ENCODE measurements around the gene RASA2. TPM values are rescaled to one million over a fixed set of nuclear protein-coding genes. Genes with fewer than 3 reads are reported as not detected.

The RASA2 gene, protein sequence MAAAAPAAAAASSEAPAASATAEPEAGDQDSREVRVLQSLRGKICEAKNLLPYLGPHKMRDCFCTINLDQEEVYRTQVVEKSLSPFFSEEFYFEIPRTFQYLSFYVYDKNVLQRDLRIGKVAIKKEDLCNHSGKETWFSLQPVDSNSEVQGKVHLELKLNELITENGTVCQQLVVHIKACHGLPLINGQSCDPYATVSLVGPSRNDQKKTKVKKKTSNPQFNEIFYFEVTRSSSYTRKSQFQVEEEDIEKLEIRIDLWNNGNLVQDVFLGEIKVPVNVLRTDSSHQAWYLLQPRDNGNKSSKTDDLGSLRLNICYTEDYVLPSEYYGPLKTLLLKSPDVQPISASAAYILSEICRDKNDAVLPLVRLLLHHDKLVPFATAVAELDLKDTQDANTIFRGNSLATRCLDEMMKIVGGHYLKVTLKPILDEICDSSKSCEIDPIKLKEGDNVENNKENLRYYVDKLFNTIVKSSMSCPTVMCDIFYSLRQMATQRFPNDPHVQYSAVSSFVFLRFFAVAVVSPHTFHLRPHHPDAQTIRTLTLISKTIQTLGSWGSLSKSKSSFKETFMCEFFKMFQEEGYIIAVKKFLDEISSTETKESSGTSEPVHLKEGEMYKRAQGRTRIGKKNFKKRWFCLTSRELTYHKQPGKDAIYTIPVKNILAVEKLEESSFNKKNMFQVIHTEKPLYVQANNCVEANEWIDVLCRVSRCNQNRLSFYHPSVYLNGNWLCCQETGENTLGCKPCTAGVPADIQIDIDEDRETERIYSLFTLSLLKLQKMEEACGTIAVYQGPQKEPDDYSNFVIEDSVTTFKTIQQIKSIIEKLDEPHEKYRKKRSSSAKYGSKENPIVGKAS
- total RNA-seq (2022), result 17.2 and 26.7 TPM in 2 replicates
- Bru-seq, nascent RNA, result percentile 91 among the genes with signal in this experiment
- BruChase-seq, experiment 1, labeled RNA remaining after a 2-hour chase, result percentile 92 among the genes with signal in this experiment
- BruChase-seq, experiment 2, labeled RNA remaining after a 6-hour chase, result percentile 79 among the genes with signal in this experiment
- long read RNA-seq, full-length matches to known transcripts, result 1 of 19 reads
- long read RNA-seq, partial matches to known transcripts, result 12 of 19 reads
- long read RNA-seq, other reads (novel, unspliced or antisense), result 6 of 19 reads

DNA sequence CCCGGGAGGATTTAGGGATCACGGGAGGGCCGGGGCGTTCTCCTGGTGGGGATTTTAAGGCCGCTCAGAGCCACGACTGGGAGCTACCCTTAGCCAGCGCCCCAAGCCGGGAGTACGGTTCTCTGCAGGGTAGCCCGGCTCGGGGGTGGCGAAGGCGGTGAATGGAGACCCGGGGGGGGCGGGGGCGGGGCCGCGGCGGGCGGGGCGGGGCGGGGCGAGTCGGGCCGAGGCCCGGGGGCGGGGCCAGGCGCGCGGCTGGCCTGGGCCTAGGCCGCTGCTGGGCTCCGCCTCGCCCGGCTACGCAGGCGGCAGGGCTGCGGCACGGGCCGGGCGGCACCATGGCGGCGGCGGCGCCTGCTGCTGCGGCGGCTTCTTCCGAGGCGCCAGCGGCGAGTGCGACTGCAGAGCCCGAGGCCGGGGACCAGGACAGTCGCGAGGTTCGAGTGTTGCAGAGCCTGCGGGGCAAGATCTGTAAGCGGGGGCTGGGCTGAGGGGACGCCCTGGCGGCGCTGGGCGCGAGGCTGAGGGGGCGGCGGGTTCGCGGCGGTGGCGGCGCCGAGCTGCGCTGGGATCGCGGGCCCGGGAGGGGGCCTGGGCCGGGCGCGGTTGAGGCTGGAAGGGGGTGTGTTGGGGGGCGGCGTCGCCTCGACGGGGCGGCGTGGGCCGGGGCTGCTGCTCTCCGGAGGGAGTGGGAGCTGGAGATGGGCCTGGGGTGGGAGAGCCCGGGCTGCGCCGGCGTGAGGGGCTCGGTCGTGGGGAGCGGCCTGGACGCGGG, at the start of gene RASA2:
Gene RASA2 (plus strand): TSS at position 282 of the 775 bp plus-strand sequence. CDS start 57 bp downstream, at position 339.
- BruUV-seq (replicated peaks), result no TSS peak
- Mint-ChIP-seq H3K9me3 (ENCODE audit: unreplicated experiment) (no peaks in the 10 kb centered on the region), H3K4me3 (ENCODE audit: unreplicated experiment) (peak within 1 kb of the TSS; percentile 90), H3K27ac (ENCODE audit: unreplicated experiment) (peak within 1 kb of the TSS; percentile 90), H3K27me3 (ENCODE audit: insufficient read depth, unreplicated experiment) (no peaks in the 10 kb centered on the region), H3K36me3 (ENCODE audit: insufficient read depth, unreplicated experiment) (peaks cover 58% of the 10 kb centered on the region), H3K4me1 (ENCODE audit: low read depth, unreplicated experiment) (peaks cover 63% of the 10 kb centered on the region)
- TF ChIP-seq, protein P1, sequence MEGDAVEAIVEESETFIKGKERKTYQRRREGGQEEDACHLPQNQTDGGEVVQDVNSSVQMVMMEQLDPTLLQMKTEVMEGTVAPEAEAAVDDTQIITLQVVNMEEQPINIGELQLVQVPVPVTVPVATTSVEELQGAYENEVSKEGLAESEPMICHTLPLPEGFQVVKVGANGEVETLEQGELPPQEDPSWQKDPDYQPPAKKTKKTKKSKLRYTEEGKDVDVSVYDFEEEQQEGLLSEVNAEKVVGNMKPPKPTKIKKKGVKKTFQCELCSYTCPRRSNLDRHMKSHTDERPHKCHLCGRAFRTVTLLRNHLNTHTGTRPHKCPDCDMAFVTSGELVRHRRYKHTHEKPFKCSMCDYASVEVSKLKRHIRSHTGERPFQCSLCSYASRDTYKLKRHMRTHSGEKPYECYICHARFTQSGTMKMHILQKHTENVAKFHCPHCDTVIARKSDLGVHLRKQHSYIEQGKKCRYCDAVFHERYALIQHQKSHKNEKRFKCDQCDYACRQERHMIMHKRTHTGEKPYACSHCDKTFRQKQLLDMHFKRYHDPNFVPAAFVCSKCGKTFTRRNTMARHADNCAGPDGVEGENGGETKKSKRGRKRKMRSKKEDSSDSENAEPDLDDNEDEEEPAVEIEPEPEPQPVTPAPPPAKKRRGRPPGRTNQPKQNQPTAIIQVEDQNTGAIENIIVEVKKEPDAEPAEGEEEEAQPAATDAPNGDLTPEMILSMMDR (IDR thresholded peaks at IDR 0.05; ENCODE audit: insufficient read depth in 1 of 2, low read depth in 1 of 2, low read length in 1 of 2, severe bottlenecking in 1 of 2, unreplicated experiment in 1 of 2), result no peak
- H3K9me3 ChIP-seq, result no peaks in the 10 kb centered on the region
- intact Hi-C loops (cut with micrococcal nuclease; ENCODE audit: unreplicated experiment), result loop anchor here (1.0 to 5.0 kb wide), 3 partner anchors 27 to 74 kb away; no protein-coding TSS in a partner anchor
- ChIA-PET POLR2A (interaction anchor here (0.6 to 1.2 kb wide), 7 partner anchors 11 to 126 kb away, joined by 3 to 6 read pairs (median 3); no protein-coding TSS in a partner anchor), CTCF (interaction anchor here (0.7 to 1.4 kb wide), 4 partner anchors 28 to 255 kb away, joined by 3 to 6 read pairs (median 4); partner anchors contain the start of gene PXYLP1)
- peak; percentile 45 to 81 for DNase-seq
- peaks cover 42% of the 10 kb centered on the region for H3K4me1 ChIP-seq
- no peaks in the 10 kb centered on the region for H3K36me3 ChIP-seq (ENCODE audit: control insufficient read depth, insufficient read depth, low read length)
- no peaks in the 10 kb centered on the region for H3K27me3 ChIP-seq (replicated peaks; ENCODE audit: control insufficient read depth, insufficient read depth, low read length)
- H3K4me3 ChIP-seq (ENCODE audit: low read depth, low read length), result peak within 1 kb of the TSS; percentile 82

DNA sequence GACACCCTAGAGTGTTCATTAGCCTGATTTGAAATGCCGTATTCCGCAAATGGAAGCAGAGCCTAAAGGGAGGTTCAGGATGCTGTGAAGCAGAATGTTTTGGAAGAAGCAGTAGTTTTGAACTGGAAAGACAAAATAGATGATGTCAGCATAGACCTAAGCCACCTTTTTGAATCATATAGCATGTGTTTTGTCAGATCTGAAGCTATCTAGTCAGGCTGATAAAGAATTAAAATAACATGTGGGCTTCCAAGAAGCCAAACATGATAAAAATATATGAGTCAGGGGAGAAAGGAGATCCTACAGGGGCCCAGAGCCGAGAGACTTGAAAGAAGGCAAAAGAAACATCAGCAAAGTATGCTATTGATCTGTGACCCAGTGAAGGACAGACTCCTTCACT, 47.2 kb upstream of the RASA2 start:
- Mint-ChIP-seq H3K27ac (ENCODE audit: unreplicated experiment) (no peak overlapping the region), H3K36me3 (ENCODE audit: insufficient read depth, unreplicated experiment) (peaks cover 53% of the 10 kb centered on the region), H3K27me3 (ENCODE audit: insufficient read depth, unreplicated experiment) (no peaks in the 10 kb centered on the region), H3K9me3 (ENCODE audit: unreplicated experiment) (no peaks in the 10 kb centered on the region), H3K4me1 (ENCODE audit: low read depth, unreplicated experiment) (peaks cover 28% of the 10 kb centered on the region), H3K4me3 (ENCODE audit: unreplicated experiment) (no peak overlapping the region)
- no peak for DNase-seq
- Histone ChIP-seq H3K36me3 (ENCODE audit: control insufficient read depth, insufficient read depth, low read length) (no peaks in the 10 kb centered on the region; the same call in none of the 2 replicates), H3K4me1 (peaks cover 26% of the 10 kb centered on the region), H3K9me3 (no peaks in the 10 kb centered on the region), H3K4me3 (ENCODE audit: low read depth, low read length) (no peak overlapping the region), H3K27me3 (replicated peaks; ENCODE audit: control insufficient read depth, insufficient read depth, low read length) (no peaks in the 10 kb centered on the region)
- intact Hi-C loops (cut with micrococcal nuclease; ENCODE audit: unreplicated experiment), result no loop called here
- TF ChIP-seq, protein P1 (IDR thresholded peaks at IDR 0.05; ENCODE audit: insufficient read depth in 1 of 2, low read depth in 1 of 2, low read length in 1 of 2, severe bottlenecking in 1 of 2, unreplicated experiment in 1 of 2), result no peak
- POLR2A ChIA-PET, result no interaction called here
- BruUV-seq (replicated peaks), result no TSS peak
- CTCF ChIA-PET, result interaction anchor here (1.1 kb wide), 1 partner anchor 79 kb away, joined by 5 read pairs; no protein-coding TSS in a partner anchor

All from Caco-2 (cell line).